Suprapubic skin (tissue), 4 donors: Measurements from ENCODE around the gene CADM1. TPM values are rescaled to one million over a fixed set of nuclear protein-coding genes. Genes with fewer than 3 reads are reported as not detected.

Experiments
- DNase-seq, 2 donors: peaks; one replicate each; pipeline ENCODE4 v3.0.0-alpha.2; 2019; ENCODE audit warnings: low spot score in 2 of 2
- H3K27ac ChIP-seq: fragments of 200-600 bp; sonication (generic); one replicate; pipeline ENCODE4 v1.5.1; 2019
- H3K27me3 ChIP-seq: fragments of 200-600 bp; sonication (generic); one replicate; pipeline ENCODE4 v1.5.1; 2019
- H3K36me3 ChIP-seq: fragments of 200-600 bp; sonication (generic); one replicate; pipeline ENCODE4 v1.5.1; 2019
- H3K4me1 ChIP-seq: fragments of 200-600 bp; sonication (generic); one replicate; pipeline ENCODE4 v1.5.1; 2019
- H3K4me3 ChIP-seq: fragments of 200-600 bp; sonication (generic); one replicate; pipeline ENCODE4 v1.5.1; 2019; ENCODE audit warnings: mild to moderate bottlenecking
- H3K9me3 ChIP-seq: fragments of 200-600 bp; sonication (generic); one replicate; pipeline ENCODE4 v1.5.1; 2019
- CTCF ChIP-seq, 2 donors: fragments of 200-600 bp in 1 of 2; fragments of 450-650 bp in 1 of 2; sonication (generic) in 1 of 2; IDR thresholded peaks; one replicate each; pipeline ENCODE4 v1.5.1; 2016 to 2019; ENCODE audit warnings: antibody characterized with exemption in 2 of 2, mild to moderate bottlenecking in 1 of 2, moderate library complexity in 1 of 2
- EP300 ChIP-seq: sonication (generic); formaldehyde crosslinking; IDR thresholded peaks from one replicate; pipeline ENCODE4 v1.6.1; 2017; ENCODE audit warnings: antibody characterized with exemption
- POLR2A ChIP-seq, 2 donors: fragments of 450-650 bp; IDR thresholded peaks; one replicate each; pipeline ENCODE4 v1.6.1; 2017; ENCODE audit warnings: antibody characterized with exemption in 2 of 2, mild to moderate bottlenecking in 2 of 2, moderate library complexity in 2 of 2
- POLR2AphosphoS5 ChIP-seq, 3 donors: sonication (generic); formaldehyde crosslinking; IDR thresholded peaks; one replicate each; pipeline ENCODE4 v1.6.1; 2017; ENCODE audit warnings: antibody characterized with exemption in 3 of 3
- WGBS: methylation state at CpG from one replicate; pipeline ENCODE4 v1.1.5; 2018; 5-methylcytosine and 5-hydroxymethylcytosine counted together
- total RNA-seq, 4 donors: library from RNA; depleted of rRNA; stranded (reverse); fragments of >200 nt; gene quantifications; one replicate each; pipeline ENCODE4 v1.1.0, GENCODE V29; 2016

Gene CADM1
- total RNA-seq, 4 donors from 2014 or later: 13.3 to 26.2 (median 15.3) TPM

- Histone ChIP-seq H3K4me1 (peaks cover 4% of the 10 kb centered on the region), H3K36me3 (no peaks in the 10 kb centered on the region), H3K9me3 (no peaks in the 10 kb centered on the region), H3K27ac (no peak overlapping the region), H3K4me3 (no peak overlapping the region), H3K27me3 (peaks cover 26% of the 10 kb centered on the region)
- TF ChIP-seq CTCF (IDR thresholded peaks at IDR 0.05): no peak
- no peak for DNase-seq
- WGBS: 50% methylated on average over 2 of the region's 2 CpGs
These were observed 341.3 kb downstream of the CADM1 start for GRCh38 chr11:115162919-115163318.

GRCh38 chr11:115161876-115162275 lies 342.3 kb downstream of the CADM1 start:
- H3K4me3 ChIP-seq: no peak overlapping the region
- H3K36me3 ChIP-seq: no peaks in the 10 kb centered on the region
- peak in 1 of 2 donors; percentile 15 for DNase-seq
- TF ChIP-seq EP300 (no peak), CTCF (IDR thresholded peaks at IDR 0.05) (no peak), POLR2AphosphoS5 (IDR thresholded peaks at IDR 0.05) (no peak), POLR2A (IDR thresholded peaks at IDR 0.05) (no peak)
- H3K27ac ChIP-seq: no peak overlapping the region
- 85% methylated on average over 2 of the region's 2 CpGs for WGBS
- H3K4me1 ChIP-seq: no peaks in the 10 kb centered on the region
- H3K9me3 ChIP-seq: no peaks in the 10 kb centered on the region
- peaks cover 33% of the 10 kb centered on the region for H3K27me3 ChIP-seq

- 30% methylated on average over 4 of the region's 9 CpGs for WGBS
- Histone ChIP-seq H3K27ac (no peak overlapping the region), H3K9me3 (no peaks in the 10 kb centered on the region), H3K36me3 (no peaks in the 10 kb centered on the region), H3K4me3 (no peak overlapping the region), H3K27me3 (peaks cover 33% of the 10 kb centered on the region), H3K4me1 (no peaks in the 10 kb centered on the region)
- TF ChIP-seq CTCF (IDR thresholded peaks at IDR 0.05) (no peak), POLR2AphosphoS5 (IDR thresholded peaks at IDR 0.05) (no peak), POLR2A (IDR thresholded peaks at IDR 0.05) (no peak), EP300 (no peak)
- DNase-seq: peak in 1 of 2 donors; percentile 41
These were observed 345.0 kb downstream of the CADM1 start for GRCh38 chr11:115159207-115159606.

- H3K27me3 ChIP-seq: peaks cover 33% of the 10 kb centered on the region
- H3K4me1 ChIP-seq: no peaks in the 10 kb centered on the region
- no peak overlapping the region for H3K27ac ChIP-seq
- no peaks in the 10 kb centered on the region for H3K36me3 ChIP-seq
- DNase-seq: peak in 1 of 2 donors; percentile 41
- no peak overlapping the region for H3K4me3 ChIP-seq
- 75% methylated on average over 5 of the region's 6 CpGs for whole genome bisulfite sequencing
- H3K9me3 ChIP-seq: no peaks in the 10 kb centered on the region
- no peak for TF ChIP-seq CTCF (IDR thresholded peaks at IDR 0.05)
- TF ChIP-seq EP300: no peak
- no peak for TF ChIP-seq POLR2A (IDR thresholded peaks at IDR 0.05)
- TF ChIP-seq POLR2AphosphoS5 (IDR thresholded peaks at IDR 0.05): no peak
These were observed 346.2 kb downstream of the CADM1 start for GRCh38 chr11:115158053-115158452.

GRCh38 chr11:115157247-115157646 lies 347.0 kb downstream of the CADM1 start:
- Histone ChIP-seq H3K9me3 (no peaks in the 10 kb centered on the region), H3K4me3 (no peak overlapping the region), H3K4me1 (no peaks in the 10 kb centered on the region), H3K27me3 (peaks cover 31% of the 10 kb centered on the region), H3K36me3 (no peaks in the 10 kb centered on the region), H3K27ac (no peak overlapping the region)
- peak in 1 of 2 donors; percentile 5 for DNase-seq
- WGBS: 74% methylated on average over 3 of the region's 3 CpGs
- TF ChIP-seq CTCF (IDR thresholded peaks at IDR 0.05) (no peak), POLR2A (IDR thresholded peaks at IDR 0.05) (no peak), POLR2AphosphoS5 (IDR thresholded peaks at IDR 0.05) (no peak), EP300 (no peak)
